HG02970 (cell line): Measurements from ENCODE around the gene MOB1A.
"Not testable (repeated sequence)": the region's sequence is repeated elsewhere in the genome, so short reads cannot be mapped to it uniquely, and the experiment has no call there.

ENCODE experiments used
- ATAC-seq: cut with Tn5 transposase; IDR thresholded peaks from one replicate; pipeline ENCODE4 v1.9.1; 2021; ENCODE audit warnings: mild to moderate bottlenecking, moderate library complexity, moderate number of reproducible peaks; ENCODE audit not compliant: unreplicated experiment, low FRiP score

MOB1A gene

GRCh38 chr2:74149570-74150319 is 28.9 kb downstream of the MOB1A start:
- ATAC-seq, result no peak

- no peak for ATAC-seq
Measured at GRCh38 chr2:74149247-74149525, 29.5 kb downstream of the MOB1A start.

GRCh38 chr2:74148457-74149246 is 30.0 kb downstream of the MOB1A start:
- no peak for ATAC-seq

- ATAC-seq, result peak; percentile 82
Measured at GRCh38 chr2:74147727-74148456, 30.8 kb downstream of the MOB1A start, which contains the start of gene BOLA3. BOLA3 (minus strand) TSS chr2:74147912; CDS start chr2:74147874, 38 bp downstream.

GRCh38 chr2:74146929-74147726 is 31.6 kb downstream of the MOB1A start:
- ATAC-seq, result peak; percentile 27

- no peak for ATAC-seq
Measured at GRCh38 chr2:74142340-74142739, 36.3 kb downstream of the MOB1A start.

- no peak for ATAC-seq
Measured at GRCh38 chr2:74138600-74139323, 39.9 kb downstream of the MOB1A start.

- no peak for ATAC-seq
Measured at GRCh38 chr2:74137651-74138599, 40.8 kb downstream of the MOB1A start.

- no peak for ATAC-seq
Measured at GRCh38 chr2:74131901-74132300, 46.8 kb downstream of the MOB1A start.

- no peak for ATAC-seq
Measured at GRCh38 chr2:74130211-74130995, 48.3 kb downstream of the MOB1A start.

- ATAC-seq, result no peak
Measured at GRCh38 chr2:74128206-74128605, 50.5 kb downstream of the MOB1A start.

GRCh38 chr2:74123955-74124354 is 54.7 kb downstream of the MOB1A start:
- not testable (repeated sequence) for ATAC-seq

GRCh38 chr2:74121846-74122245 is 56.8 kb downstream of the MOB1A start:
- ATAC-seq, result not testable (repeated sequence)

- peak; percentile 97 for ATAC-seq
Measured at GRCh38 chr2:74119912-74120825, 58.5 kb downstream of the MOB1A start.

GRCh38 chr2:74119339-74119738 is 59.3 kb downstream of the MOB1A start:
- ATAC-seq, result no peak

GRCh38 chr2:74111380-74111779 is 67.3 kb downstream of the MOB1A start:
- ATAC-seq, result no peak

- no peak for ATAC-seq
Measured at GRCh38 chr2:74110537-74110936, 68.1 kb downstream of the MOB1A start.
